Measurements from ENCODE around the gene PIK3R1.

DNA sequence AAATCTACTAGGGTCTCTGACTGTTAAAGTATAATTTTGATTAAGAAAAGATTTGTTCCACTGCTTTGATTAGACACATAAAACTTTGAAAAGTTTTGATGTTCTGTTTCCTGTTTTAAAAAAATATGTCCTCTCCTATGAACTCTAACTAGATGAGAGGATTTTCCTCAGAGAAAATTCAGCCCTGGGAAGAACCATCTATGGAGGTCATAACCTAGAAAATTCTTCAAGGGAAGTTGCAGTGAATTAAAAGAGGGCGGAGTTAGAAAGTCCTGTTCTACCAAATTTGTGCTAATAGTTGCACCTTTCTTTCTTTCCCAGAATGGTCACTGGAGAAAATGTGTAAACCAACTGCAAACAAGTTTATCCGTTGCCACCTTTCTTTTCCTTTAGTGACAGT is 27.7 kb downstream of the PIK3R1 start:
- no peak for TF ChIP-seq POLR2A (IDR thresholded peaks at IDR 0.05)
- TF ChIP-seq, protein P1, sequence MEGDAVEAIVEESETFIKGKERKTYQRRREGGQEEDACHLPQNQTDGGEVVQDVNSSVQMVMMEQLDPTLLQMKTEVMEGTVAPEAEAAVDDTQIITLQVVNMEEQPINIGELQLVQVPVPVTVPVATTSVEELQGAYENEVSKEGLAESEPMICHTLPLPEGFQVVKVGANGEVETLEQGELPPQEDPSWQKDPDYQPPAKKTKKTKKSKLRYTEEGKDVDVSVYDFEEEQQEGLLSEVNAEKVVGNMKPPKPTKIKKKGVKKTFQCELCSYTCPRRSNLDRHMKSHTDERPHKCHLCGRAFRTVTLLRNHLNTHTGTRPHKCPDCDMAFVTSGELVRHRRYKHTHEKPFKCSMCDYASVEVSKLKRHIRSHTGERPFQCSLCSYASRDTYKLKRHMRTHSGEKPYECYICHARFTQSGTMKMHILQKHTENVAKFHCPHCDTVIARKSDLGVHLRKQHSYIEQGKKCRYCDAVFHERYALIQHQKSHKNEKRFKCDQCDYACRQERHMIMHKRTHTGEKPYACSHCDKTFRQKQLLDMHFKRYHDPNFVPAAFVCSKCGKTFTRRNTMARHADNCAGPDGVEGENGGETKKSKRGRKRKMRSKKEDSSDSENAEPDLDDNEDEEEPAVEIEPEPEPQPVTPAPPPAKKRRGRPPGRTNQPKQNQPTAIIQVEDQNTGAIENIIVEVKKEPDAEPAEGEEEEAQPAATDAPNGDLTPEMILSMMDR (IDR thresholded peaks at IDR 0.05), result no peak
